CD14-positive monocyte (primary cell): ENCODE measurements around the gene RPS21. TPM values are rescaled to one million over a fixed set of nuclear protein-coding genes. Genes with fewer than 3 reads are reported as not detected.

Experiments
- DNase-seq, 3 donors: peaks; one replicate each; pipeline ENCODE4 v3.0.0-alpha.2; 2011 to 2022
- H2AFZ ChIP-seq: 2 replicates; pipeline ENCODE4 v1.6.0; 2012; ENCODE audit warnings: mild to moderate bottlenecking, low read depth, low read length, inconsistent platforms; ENCODE audit not compliant: insufficient read depth, poor library complexity, severe bottlenecking
- H3K27ac ChIP-seq, 2 donors: 1 replicate in 1 of 2; 2 replicates in 1 of 2; pipeline ENCODE4 v1.5.1; 2012 to 2013; ENCODE audit warnings: low read length in 2 of 2, control low read depth in 1 of 2, inconsistent platforms in 1 of 2, low read depth in 1 of 2, mild to moderate bottlenecking in 1 of 2
- H3K27me3 ChIP-seq, 2 donors: one replicate each; pipeline versions ENCODE4 v1.6.0 to v1.6.1; 2011 to 2013; ENCODE audit warnings: low read length in 2 of 2; ENCODE audit not compliant: control insufficient read depth in 2 of 2, insufficient read depth in 2 of 2
- H3K36me3 ChIP-seq, 2 donors: replicated peaks in 1 of 2; 1 replicate in 1 of 2; 2 replicates in 1 of 2; pipeline versions ENCODE4 v1.5.1 to v1.6.1; 2012 to 2013; ENCODE audit warnings: low read length in 2 of 2, control low read depth in 1 of 2, inconsistent platforms in 1 of 2, mild to moderate bottlenecking in 1 of 2; ENCODE audit not compliant: insufficient read depth in 2 of 2, control insufficient read depth in 1 of 2
- H3K4me1 ChIP-seq, 2 donors: 1 replicate in 1 of 2; 2 replicates in 1 of 2; pipeline versions ENCODE4 v1.5.1 to v1.6.1; 2012 to 2013; ENCODE audit warnings: low read length in 2 of 2, control low read depth in 1 of 2, inconsistent platforms in 1 of 2, mild to moderate bottlenecking in 1 of 2, moderate library complexity in 1 of 2; ENCODE audit not compliant: insufficient read depth in 2 of 2, control insufficient read depth in 1 of 2
- H3K4me2 ChIP-seq: replicated peaks from 2 replicates; pipeline ENCODE3; 2012; ENCODE audit warnings: low read length, moderate library complexity, mild to moderate bottlenecking; ENCODE audit not compliant: poor library complexity, severe bottlenecking; ENCODE audit errors: extremely low read depth
- H3K4me3 ChIP-seq, 3 experiments: fragments of 200-600 bp in 1 of 3; sonication (generic) in 1 of 3; replicated peaks in 1 of 3; 1 replicate in 2 of 3; 2 replicates in 1 of 3; pipeline ENCODE4 v1.5.1; 2011 to 2013; ENCODE audit warnings: low read length in 3 of 3, mild to moderate bottlenecking in 3 of 3, control low read depth in 2 of 3, low read depth in 2 of 3, inconsistent platforms in 1 of 3, moderate library complexity in 1 of 3
- H3K79me2 ChIP-seq: 2 replicates; pipeline ENCODE4 v1.6.0; 2012; ENCODE audit warnings: mild to moderate bottlenecking, control low read depth, inconsistent platforms, low read length, moderate library complexity; ENCODE audit not compliant: insufficient read depth
- H3K9ac ChIP-seq: 2 replicates; pipeline ENCODE4 v1.6.0; 2017; ENCODE audit warnings: low read length, mild to moderate bottlenecking; ENCODE audit not compliant: insufficient read depth, poor library complexity, severe bottlenecking
- H3K9me3 ChIP-seq, 2 donors: replicated peaks in 1 of 2; 1 replicate in 1 of 2; 2 replicates in 1 of 2; pipeline versions ENCODE4 v1.5.1 to v1.6.1; 2012 to 2013; ENCODE audit warnings: low read length in 2 of 2, control low read depth in 1 of 2; ENCODE audit not compliant: control insufficient read depth in 1 of 2, insufficient read depth in 1 of 2
- H4K20me1 ChIP-seq: 2 replicates; pipeline ENCODE4 v1.6.0; 2012; ENCODE audit warnings: mild to moderate bottlenecking, low read length, control low read depth, moderate library complexity; ENCODE audit not compliant: insufficient read depth
- H3K27ac Mint-ChIP-seq, 7 donors: one replicate each; pipeline ENCODE4 v1.8.0; 2020; ENCODE audit warnings: mild to moderate bottlenecking in 7 of 7, mixed read lengths in 7 of 7, moderate library complexity in 6 of 7, inconsistent platforms in 2 of 7
- H3K27me3 Mint-ChIP-seq, 3 donors: one replicate each; pipeline ENCODE4 v1.8.0; 2021 to 2022; ENCODE audit warnings: low read depth in 3 of 3, mild to moderate bottlenecking in 3 of 3, mixed read lengths in 3 of 3, moderate library complexity in 3 of 3, inconsistent platforms in 1 of 3
- H3K36me3 Mint-ChIP-seq, 2 donors: one replicate each; pipeline ENCODE4 v1.8.0; 2020; ENCODE audit warnings: mixed read lengths in 2 of 2, inconsistent platforms in 1 of 2, mild to moderate bottlenecking in 1 of 2
- H3K4me1 Mint-ChIP-seq: one replicate; pipeline ENCODE4 v1.8.0; 2020; ENCODE audit warnings: mild to moderate bottlenecking, mixed read lengths
- H3K4me3 Mint-ChIP-seq, 2 donors: one replicate each; pipeline ENCODE4 v1.8.0; 2020; ENCODE audit warnings: mild to moderate bottlenecking in 2 of 2, mixed read lengths in 2 of 2, moderate library complexity in 1 of 2
- H3K9me3 Mint-ChIP-seq, 7 donors: one replicate each; pipeline ENCODE4 v1.8.0; 2020 to 2022; ENCODE audit warnings: mixed read lengths in 7 of 7, mild to moderate bottlenecking in 6 of 7, moderate library complexity in 6 of 7, inconsistent platforms in 2 of 7
- CTCF ChIP-seq: fragments of 200-600 bp; IDR thresholded peaks from one replicate; pipeline ENCODE4 v1.8.0; 2022; ENCODE audit warnings: antibody characterized with exemption, mild to moderate bottlenecking
- WGBS: methylation state at CpG from one replicate; pipeline ENCODE4 v1.1.5; 2013; ENCODE audit warnings: missing lambda C conversion rate; ENCODE audit not compliant: insufficient coverage; 5-methylcytosine and 5-hydroxymethylcytosine counted together
- intact Hi-C, 2 donors: fragments of 100-400 bp; cut with micrococcal nuclease; formaldehyde crosslinking; loops; one replicate each; pipeline versions ENCODE4 v1.15.0 to v1.15.1; 2023
- polyA plus RNA-seq, 3 donors: library from polyadenylated mRNA; depleted of rRNA in 1 of 3; unstranded in 2 of 3; stranded (reverse) in 1 of 3; fragments of 300-500 nt in 2 of 3; fragments of >200 nt in 1 of 3; fragmentation: Illumina TruSeq in 2 of 3; gene quantifications; 1 replicate in 2 of 3; 2 replicates in 1 of 3; pipeline ENCODE4 v1.2.3, GENCODE V29; 2012 to 2021

RPS21 gene
- polyA plus RNA-seq, 3 donors = 799 to 6,263 (median 968) TPM

GRCh38 chr20:62411479-62412193 is 24.7 kb downstream of the RPS21 start:
- Histone ChIP-seq H3K4me1 (peaks cover 14 to 21% of the 10 kb centered on the region in 2 donors), H3K4me2 (no peak overlapping the region), H3K4me3 (no peak overlapping the region), H3K9ac (no peak overlapping the region), H3K9me3 (no peaks in the 10 kb centered on the region), H4K20me1 (peaks cover under 1% of the 10 kb centered on the region), H3K27ac (no peak overlapping the region), H3K79me2 (peaks cover 1% of the 10 kb centered on the region), H3K36me3 (no peaks in the 10 kb centered on the region), H2AFZ (no peak overlapping the region), H3K27me3 (peaks cover 0 to 3% of the 10 kb centered on the region in 2 donors)
- Mint-ChIP-seq H3K4me1 (peaks cover 15% of the 10 kb centered on the region), H3K27ac (no peak overlapping the region), H3K36me3 (no peaks in the 10 kb centered on the region), H3K27me3 (peaks cover 11 to 17% (median 13%) of the 10 kb centered on the region in 3 donors), H3K4me3 (no peak overlapping the region), H3K9me3 (no peaks in the 10 kb centered on the region)
- 88% methylated on average over 24 of the region's 24 CpGs for WGBS
- TF ChIP-seq CTCF = no peak
- intact Hi-C loops = no loop called here
- no peak for DNase-seq

GRCh38 chr20:62412194-62413024 is 25.5 kb downstream of the RPS21 start:
- WGBS = 86% methylated on average over 16 of the region's 22 CpGs

More at GRCh38 chr20:62412194-62413024, 25.5 kb downstream of the RPS21 start:
- H2AFZ ChIP-seq = no peak overlapping the region
- DNase-seq = no peak
- no peaks in the 10 kb centered on the region for H3K79me2 ChIP-seq
- no peaks in the 10 kb centered on the region for H3K36me3 Mint-ChIP-seq
- peaks cover 12 to 17% of the 10 kb centered on the region in 2 donors for H3K4me1 ChIP-seq
- H3K4me1 Mint-ChIP-seq = peaks cover 15% of the 10 kb centered on the region
- TF ChIP-seq CTCF = no peak
- no peak overlapping the region for H3K4me3 Mint-ChIP-seq
- no peaks in the 10 kb centered on the region for H3K9me3 Mint-ChIP-seq
- no peak overlapping the region for H3K27ac ChIP-seq
- H3K4me2 ChIP-seq = no peak overlapping the region
- H3K36me3 ChIP-seq = no peaks in the 10 kb centered on the region
- H3K4me3 ChIP-seq = no peak overlapping the region
- intact Hi-C loops = no loop called here
- H4K20me1 ChIP-seq = no peaks in the 10 kb centered on the region
- no peaks in the 10 kb centered on the region for H3K9me3 ChIP-seq
- H3K9ac ChIP-seq = no peak overlapping the region
- peaks cover 11 to 19% (median 13%) of the 10 kb centered on the region in 3 donors for H3K27me3 Mint-ChIP-seq
- no peak overlapping the region for H3K27ac Mint-ChIP-seq
- H3K27me3 ChIP-seq = peaks cover 0 to 3% of the 10 kb centered on the region in 2 donors
